GM12801 (cell line): ENCODE data around the gene CDH5.

Source experiments
- TF ChIP-seq, protein P1 (sequence below): IDR thresholded peaks from one replicate; pipeline ENCODE4 v1.5.1; 2011; ENCODE audit warnings: control low read depth; ENCODE audit not compliant: insufficient read length; ENCODE audit errors: extremely low read depth

The CDH5 gene

DNA sequence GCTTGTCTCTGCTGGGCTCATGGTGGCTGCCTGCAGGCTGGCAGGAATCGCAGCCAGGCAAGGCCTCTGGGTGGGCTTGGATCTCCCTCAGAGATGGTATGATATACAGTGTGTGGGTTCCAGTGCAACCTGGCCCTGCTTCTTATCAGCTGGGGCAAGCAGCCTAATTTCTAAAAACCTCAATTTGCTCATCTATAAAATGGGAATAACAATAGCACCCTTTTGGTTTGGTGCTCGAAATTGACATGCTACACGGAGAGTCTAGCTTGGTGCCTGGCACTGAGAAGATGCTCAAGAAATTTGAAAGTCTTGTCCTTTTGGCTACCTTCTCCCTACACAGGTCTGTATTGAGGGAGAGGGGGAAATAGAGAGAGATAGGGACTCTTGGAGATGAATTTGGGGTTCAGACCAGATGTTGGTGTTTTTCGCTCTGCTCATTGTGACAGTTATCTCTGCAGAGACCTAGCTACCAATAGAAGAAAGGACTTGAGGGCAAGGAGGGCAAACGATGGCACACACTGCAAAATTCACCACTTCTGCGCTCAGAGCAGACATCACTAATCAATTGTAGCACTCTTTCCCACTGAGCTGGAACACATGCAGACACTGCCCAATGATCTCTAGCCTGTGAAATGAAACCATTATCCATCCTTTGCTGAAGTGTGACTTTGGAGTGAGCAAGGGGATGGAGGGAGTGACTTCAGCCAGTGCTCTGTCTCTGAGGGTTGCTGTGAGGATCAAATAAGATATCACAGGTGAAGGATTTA lies 76.2 kb downstream of the CDH5 start:
- TF ChIP-seq, protein P1, sequence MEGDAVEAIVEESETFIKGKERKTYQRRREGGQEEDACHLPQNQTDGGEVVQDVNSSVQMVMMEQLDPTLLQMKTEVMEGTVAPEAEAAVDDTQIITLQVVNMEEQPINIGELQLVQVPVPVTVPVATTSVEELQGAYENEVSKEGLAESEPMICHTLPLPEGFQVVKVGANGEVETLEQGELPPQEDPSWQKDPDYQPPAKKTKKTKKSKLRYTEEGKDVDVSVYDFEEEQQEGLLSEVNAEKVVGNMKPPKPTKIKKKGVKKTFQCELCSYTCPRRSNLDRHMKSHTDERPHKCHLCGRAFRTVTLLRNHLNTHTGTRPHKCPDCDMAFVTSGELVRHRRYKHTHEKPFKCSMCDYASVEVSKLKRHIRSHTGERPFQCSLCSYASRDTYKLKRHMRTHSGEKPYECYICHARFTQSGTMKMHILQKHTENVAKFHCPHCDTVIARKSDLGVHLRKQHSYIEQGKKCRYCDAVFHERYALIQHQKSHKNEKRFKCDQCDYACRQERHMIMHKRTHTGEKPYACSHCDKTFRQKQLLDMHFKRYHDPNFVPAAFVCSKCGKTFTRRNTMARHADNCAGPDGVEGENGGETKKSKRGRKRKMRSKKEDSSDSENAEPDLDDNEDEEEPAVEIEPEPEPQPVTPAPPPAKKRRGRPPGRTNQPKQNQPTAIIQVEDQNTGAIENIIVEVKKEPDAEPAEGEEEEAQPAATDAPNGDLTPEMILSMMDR = no peak

GRCh38 chr16:66443269-66443652 lies 76.8 kb downstream of the CDH5 start:
- TF ChIP-seq, protein P1 = no peak

DNA sequence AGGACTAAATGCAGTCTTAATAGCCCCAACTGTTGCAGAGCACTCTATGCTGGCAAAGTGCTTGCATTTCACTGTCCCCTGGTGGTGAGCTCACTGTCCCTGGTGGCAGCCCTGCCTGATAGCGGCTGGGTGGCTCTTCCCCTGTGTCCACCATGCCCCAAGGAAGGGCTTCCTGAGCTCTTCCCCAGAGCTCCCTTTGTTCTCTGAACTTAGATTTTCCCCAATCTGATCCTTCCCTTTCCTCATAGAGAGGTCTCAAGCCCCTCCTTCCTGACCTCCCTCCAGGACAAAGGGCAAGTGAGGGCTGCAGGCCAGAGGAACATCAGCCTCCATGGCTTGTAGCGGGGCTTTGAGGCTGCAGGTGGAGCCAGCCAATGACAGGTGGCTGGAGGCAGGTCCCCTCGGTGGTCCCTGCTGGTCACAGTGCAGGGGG lies 77.6 kb downstream of the CDH5 start:
- TF ChIP-seq, protein P1 = no peak

- TF ChIP-seq, protein P1 = no peak
Observed at GRCh38 chr16:66446737-66447136, 80.2 kb downstream of the CDH5 start.

GRCh38 chr16:66447491-66447890 lies 81.0 kb downstream of the CDH5 start:
- TF ChIP-seq, protein P1 = no peak

DNA sequence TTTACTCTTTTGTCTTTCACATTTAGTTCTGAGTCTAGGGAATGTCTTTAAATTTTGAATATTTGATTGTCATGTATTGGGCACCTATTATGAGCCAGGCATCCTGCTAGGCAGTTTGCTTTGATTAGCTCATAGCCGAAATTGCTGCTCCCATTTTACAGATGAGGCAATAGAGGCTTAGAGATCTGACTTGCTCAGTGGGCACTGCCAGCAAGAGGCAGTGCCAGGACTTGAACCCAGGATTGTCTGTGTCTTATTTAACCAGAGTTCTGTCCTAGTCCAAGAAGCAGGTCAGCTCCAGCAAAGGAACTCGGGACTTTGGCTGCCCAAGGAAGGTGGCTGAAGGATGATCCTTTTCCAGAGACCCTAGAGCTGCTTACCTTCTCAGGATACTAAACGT lies 85.1 kb downstream of the CDH5 start:
- TF ChIP-seq, protein P1 = no peak
